Muscle of arm (tissue), 12 donors: ENCODE data around the gene SIGLEC10. TPM values are rescaled to one million over a fixed set of nuclear protein-coding genes. Genes with fewer than 3 reads are reported as not detected.
A peak's percentile ranks its signal among the peaks of the same experiment; 100 is the strongest.

Experiments used
- DNase-seq: peaks from one replicate; pipeline ENCODE4 v3.0.0-alpha.2; 2013
- polyA plus RNA-seq, 12 donors: library from polyadenylated mRNA; unstranded; fragments of 120-200 nt; gene quantifications; one replicate each; pipeline ENCODE4 v1.2.1, GENCODE V29; 2013; ENCODE audit not compliant: insufficient read length in 12 of 12

Gene SIGLEC10
- polyA plus RNA-seq, 12 donors = 0.31 to 2.6 (median 0.69) TPM; not detected in 2

DNA sequence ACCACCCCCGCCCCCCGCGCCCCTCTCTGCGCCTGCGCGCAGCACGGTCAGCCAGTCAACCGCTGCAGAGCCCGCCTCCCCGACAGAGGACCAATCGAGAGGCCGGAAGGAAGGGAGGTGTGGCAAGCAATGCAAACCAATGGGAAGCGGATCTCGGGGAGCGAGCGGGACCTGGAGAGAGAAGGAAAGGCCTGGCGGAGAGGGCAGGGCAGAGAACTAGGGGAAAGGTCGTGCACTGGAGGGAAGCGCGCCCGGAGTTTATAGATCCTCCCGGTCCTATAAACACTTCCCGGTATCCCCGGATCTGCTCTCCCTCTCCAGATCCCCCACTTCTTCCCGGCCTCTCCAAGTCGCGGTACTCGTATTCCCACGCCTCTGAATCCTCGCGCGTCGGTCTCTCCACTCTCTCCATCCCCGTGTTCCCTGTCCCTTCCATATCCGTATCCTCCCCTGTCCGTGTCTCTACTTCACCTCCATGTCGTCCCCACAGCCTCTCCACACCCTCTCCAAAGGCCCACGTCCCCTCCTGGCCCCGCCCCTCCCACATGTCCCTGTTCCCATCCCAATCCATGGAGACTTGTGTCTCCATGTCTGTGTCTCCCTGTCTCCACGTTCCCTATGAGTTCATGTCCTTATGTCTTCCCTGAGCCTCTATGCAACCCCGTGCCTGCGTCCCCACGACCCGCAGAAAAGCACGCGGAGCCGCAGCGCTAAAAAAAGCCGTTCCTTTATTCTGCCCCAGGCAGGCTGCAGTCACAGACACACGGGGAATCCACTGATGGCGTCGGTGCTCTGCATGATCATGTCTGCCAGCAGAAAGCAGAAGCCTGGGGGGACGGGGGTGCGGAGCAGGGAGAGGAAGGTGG, 50.8 kb downstream of the SIGLEC10 start:
- DNase-seq = peak; percentile 97

- peak; percentile 25 for DNase-seq
These were observed 51.5 kb downstream of the SIGLEC10 start, which contains the start of gene ETFB for GRCh38 chr19:51365965-51366388. ETFB (minus strand) TSS chr19:51366388; CDS start chr19:51366326, 62 bp downstream.

DNA sequence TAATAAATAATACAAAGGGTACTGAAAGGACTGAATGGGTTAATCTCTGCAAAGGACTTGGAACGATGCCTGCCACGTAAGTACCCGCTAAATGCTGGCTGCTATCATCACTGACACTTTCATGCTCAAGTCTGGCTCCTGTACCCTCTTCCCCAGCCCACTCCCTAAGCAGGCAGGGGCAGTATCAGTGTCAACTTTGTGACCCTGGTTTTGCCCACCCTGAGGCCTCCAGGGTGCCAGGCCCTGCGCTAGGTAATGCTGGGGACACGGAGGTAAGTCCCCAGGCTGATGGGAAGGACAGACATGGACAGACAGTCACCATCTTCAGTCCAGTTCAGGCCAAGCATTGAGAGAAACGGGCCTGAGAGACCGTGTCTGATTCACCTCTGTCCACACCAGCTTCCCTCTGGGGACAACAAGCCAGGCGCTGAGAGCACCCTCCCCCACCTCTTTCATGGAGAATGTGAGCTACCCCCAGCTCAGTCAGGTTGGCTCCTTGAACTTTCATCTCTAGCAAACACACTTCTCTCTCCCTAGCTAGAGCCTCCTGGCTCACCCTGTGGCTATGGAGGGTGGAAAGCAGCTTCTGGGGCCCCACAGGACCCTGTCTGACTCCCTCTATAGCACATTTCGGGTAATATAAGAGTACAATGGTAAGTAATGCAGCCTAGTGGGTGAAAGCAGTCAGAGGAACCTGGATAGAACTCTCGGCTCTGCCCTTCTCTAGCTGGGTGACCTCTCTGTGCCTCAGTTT, 52.1 kb downstream of the SIGLEC10 start:
- DNase-seq = peak; percentile 25

- no peak for DNase-seq
These were observed 53.0 kb downstream of the SIGLEC10 start for GRCh38 chr19:51364200-51365106.

DNA sequence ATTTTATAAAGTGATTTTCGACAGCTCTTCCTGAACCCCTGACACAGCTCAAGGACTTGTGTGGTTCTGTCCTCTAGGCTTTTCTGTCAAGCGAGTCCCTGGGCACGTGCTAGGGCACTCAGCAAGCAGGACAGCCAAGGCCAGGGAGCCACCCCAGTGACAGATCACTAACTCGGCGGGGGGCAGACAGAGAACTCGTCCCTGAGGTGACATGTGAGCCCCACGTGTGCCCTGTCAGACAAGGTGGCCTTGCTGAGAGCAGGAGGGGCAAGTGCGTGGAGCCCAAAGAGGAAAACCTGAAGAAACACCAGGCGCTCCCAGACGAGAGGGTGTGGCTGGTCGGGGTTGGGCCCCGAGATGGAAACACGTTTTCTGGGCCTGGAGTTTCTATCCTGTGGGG, 56.2 kb downstream of the SIGLEC10 start:
- DNase-seq = no peak

Other genes with a start within 250 kb of the SIGLEC10 start
- 1 to 10 TPM in 10 of 12 donors, not detected in 2; 1.4 to 6.3 (median 3.0) TPM for gene CD33, start 192.6 kb downstream of the SIGLEC10 start, polyA plus RNA-seq
- not detected for gene SIGLECL1, start 166.6 kb downstream of the SIGLEC10 start, polyA plus RNA-seq
- under 1 TPM in 8 of 12 donors, not detected in 4; 0.07 to 0.61 (median 0.18) TPM for gene IGLON5, start 106.0 kb downstream of the SIGLEC10 start, polyA plus RNA-seq
- 1 to 10 TPM in 7 of 12 donors, under 1 TPM in 3, not detected in 2; 0.74 to 2.2 (median 1.2) TPM for gene VSIG10L, start 75.5 kb downstream of the SIGLEC10 start, polyA plus RNA-seq
- 10 to 100 TPM in 11 of 12 donors, not detected in 1; 34.1 to 50.4 (median 38.8) TPM for gene ETFB, start 51.3 kb downstream of the SIGLEC10 start, polyA plus RNA-seq
- 1 to 10 TPM in 3 of 12 donors, under 1 TPM in 6, not detected in 3; 0.53 to 1.9 (median 0.90) TPM for gene CLDND2, start 48.6 kb downstream of the SIGLEC10 start, polyA plus RNA-seq
- 1 to 10 TPM in 10 of 12 donors, not detected in 2; 1.1 to 6.1 (median 2.3) TPM for gene NKG7, start 45.0 kb downstream of the SIGLEC10 start, polyA plus RNA-seq
- gene LIM2, start 29.7 kb downstream of the SIGLEC10 start, polyA plus RNA-seq = not detected
- under 1 TPM in 1 of 12 donors, not detected in 11; 0.50 TPM for gene C19orf84, start 27.1 kb downstream of the SIGLEC10 start, polyA plus RNA-seq
- gene SIGLEC8, start 40.8 kb upstream of the SIGLEC10 start, polyA plus RNA-seq = under 1 TPM in 4 of 12 donors, not detected in 8; 0.08 to 0.29 (median 0.17) TPM
- gene CEACAM18, start 60.9 kb upstream of the SIGLEC10 start, polyA plus RNA-seq = not detected
- gene SIGLEC12, start 84.2 kb upstream of the SIGLEC10 start, polyA plus RNA-seq = under 1 TPM in 7 of 12 donors, not detected in 5; 0.12 to 0.43 (median 0.15) TPM
- gene SIGLEC6, start 114.0 kb upstream of the SIGLEC10 start, polyA plus RNA-seq = under 1 TPM in 8 of 12 donors, not detected in 4; 0.13 to 0.70 (median 0.22) TPM
- gene ZNF175, start 153.6 kb upstream of the SIGLEC10 start, polyA plus RNA-seq = 10 to 100 TPM in 2 of 12 donors, 1 to 10 TPM in 9, not detected in 1; 6.9 to 14.0 (median 9.2) TPM
- gene SIGLEC5, start 212.8 kb upstream of the SIGLEC10 start, polyA plus RNA-seq = 1 to 10 TPM in 1 of 12 donors, under 1 TPM in 7, not detected in 4; 0.18 to 1.9 (median 0.31) TPM
- 1 to 10 TPM in 7 of 12 donors, under 1 TPM in 3, not detected in 2; 0.65 to 2.4 (median 1.4) TPM for gene SIGLEC14, start 229.2 kb upstream of the SIGLEC10 start, polyA plus RNA-seq